ENCODE results near the gene DPPA3.
"Not testable (repeated sequence)": the region's sequence is repeated elsewhere in the genome, so short reads cannot be mapped to it uniquely, and the experiment has no call there.

DPPA3 gene
- total RNA-seq, result 0 reads per million in 9 experiments

- Mint-ChIP-seq H3K36me3 (ENCODE audit: insufficient read depth) (no peaks in the 10 kb centered on the region), H3K27me3 (peaks cover 13 to 19% of the 10 kb centered on the region in 2 donors), H3K27ac (no peak within 1 kb of the TSS), H3K4me1 (ENCODE audit: low read depth in 2 of 2) (no peaks in the 10 kb centered on the region), H3K4me3 (no peak within 1 kb of the TSS), H3K9me3 (no peaks in the 10 kb centered on the region)
- ATAC-seq (replicated peaks) (no peak), DNase-seq (no peak)
Observed at GRCh38 chr12:7711133-7711532, at the start of gene DPPA3. TSS of gene DPPA3 (plus strand) at chr12:7711433. CDS start at chr12:7711571, 138 bp downstream.

- Mint-ChIP-seq H3K4me3 (no peak overlapping the region), H3K4me1 (ENCODE audit: low read depth in 2 of 2) (no peaks in the 10 kb centered on the region), H3K27ac (no peak overlapping the region), H3K36me3 (ENCODE audit: insufficient read depth) (no peaks in the 10 kb centered on the region), H3K27me3 (peaks cover under 1 to 5% of the 10 kb centered on the region in 2 donors), H3K9me3 (no peaks in the 10 kb centered on the region)
- no peak for ATAC-seq (replicated peaks)
- DNase-seq, result no peak
Observed at GRCh38 chr12:7661741-7662140, 49.5 kb upstream of the DPPA3 start.

GRCh38 chr12:7666595-7666994 lies 44.6 kb upstream of the DPPA3 start:
- H3K9me3 Mint-ChIP-seq, result no peaks in the 10 kb centered on the region
- no peak overlapping the region for H3K27ac Mint-ChIP-seq
- no peaks in the 10 kb centered on the region for H3K4me1 Mint-ChIP-seq (ENCODE audit: low read depth in 2 of 2)
- no peak for DNase-seq
- ATAC-seq (replicated peaks), result no peak
- no peaks in the 10 kb centered on the region for H3K27me3 Mint-ChIP-seq
- H3K4me3 Mint-ChIP-seq, result no peak overlapping the region
- peaks cover 2% of the 10 kb centered on the region for H3K36me3 Mint-ChIP-seq (ENCODE audit: insufficient read depth)

- Mint-ChIP-seq H3K4me1 (ENCODE audit: low read depth in 2 of 2) (no peaks in the 10 kb centered on the region), H3K4me3 (no peak overlapping the region), H3K9me3 (no peaks in the 10 kb centered on the region), H3K27me3 (no peaks in the 10 kb centered on the region), H3K36me3 (ENCODE audit: insufficient read depth) (peaks cover 2% of the 10 kb centered on the region), H3K27ac (no peak overlapping the region)
- ATAC-seq (replicated peaks) (no peak), DNase-seq (no peak)
Observed at GRCh38 chr12:7667125-7667524, 44.1 kb upstream of the DPPA3 start.

GRCh38 chr12:7668171-7668570 lies 43.1 kb upstream of the DPPA3 start:
- Mint-ChIP-seq H3K9me3 (no peaks in the 10 kb centered on the region), H3K27ac (no peak overlapping the region), H3K4me1 (ENCODE audit: low read depth in 2 of 2) (no peaks in the 10 kb centered on the region), H3K4me3 (no peak overlapping the region), H3K36me3 (ENCODE audit: insufficient read depth) (peaks cover 2% of the 10 kb centered on the region), H3K27me3 (no peaks in the 10 kb centered on the region)
- DNase-seq, result no peak
- no peak for ATAC-seq (replicated peaks)

- not testable (repeated sequence) for H3K9me3 Mint-ChIP-seq; H3K36me3 Mint-ChIP-seq (ENCODE audit: insufficient read depth); H3K4me3 Mint-ChIP-seq; H3K27ac Mint-ChIP-seq; DNase-seq; H3K4me1 Mint-ChIP-seq (ENCODE audit: low read depth in 2 of 2)
- peak; percentile 19 for ATAC-seq (replicated peaks)
- H3K27me3 Mint-ChIP-seq, result peaks cover 12 to 18% of the 10 kb centered on the region in 2 donors
Observed at GRCh38 chr12:7675455-7675854, 35.8 kb upstream of the DPPA3 start.

GRCh38 chr12:7677432-7677888 lies 33.8 kb upstream of the DPPA3 start:
- not testable (repeated sequence) for H3K9me3 Mint-ChIP-seq; DNase-seq; ATAC-seq (replicated peaks); H3K4me1 Mint-ChIP-seq (ENCODE audit: low read depth in 2 of 2); H3K36me3 Mint-ChIP-seq (ENCODE audit: insufficient read depth); H3K27ac Mint-ChIP-seq
- Mint-ChIP-seq H3K4me3 (peak overlapping the region in 1 of 2 donors; percentile 32), H3K27me3 (peaks cover 17 to 18% of the 10 kb centered on the region in 2 donors)

- peaks cover 17 to 18% of the 10 kb centered on the region in 2 donors for H3K27me3 Mint-ChIP-seq
- no peak for DNase-seq
Observed at GRCh38 chr12:7678744-7679143, 32.5 kb upstream of the DPPA3 start.

GRCh38 chr12:7679251-7680045 lies 31.8 kb upstream of the DPPA3 start:
- no peak overlapping the region for H3K4me3 Mint-ChIP-seq
- H3K27ac Mint-ChIP-seq, result no peak overlapping the region
- H3K36me3 Mint-ChIP-seq (ENCODE audit: insufficient read depth), result no peaks in the 10 kb centered on the region
- H3K4me1 Mint-ChIP-seq (ENCODE audit: low read depth in 2 of 2), result peaks cover 2 to 9% of the 10 kb centered on the region in 2 donors
- peaks cover 17 to 18% of the 10 kb centered on the region in 2 donors for H3K27me3 Mint-ChIP-seq
- ATAC-seq (replicated peaks) (no peak), DNase-seq (no peak)
- no peaks in the 10 kb centered on the region for H3K9me3 Mint-ChIP-seq

More at GRCh38 chr12:7678744-7679143, 32.5 kb upstream of the DPPA3 start:
- Mint-ChIP-seq H3K36me3 (ENCODE audit: insufficient read depth) (no peaks in the 10 kb centered on the region), H3K4me3 (no peak overlapping the region), H3K27ac (no peak overlapping the region), H3K4me1 (ENCODE audit: low read depth in 2 of 2) (peaks cover 2 to 9% of the 10 kb centered on the region in 2 donors), H3K9me3 (no peaks in the 10 kb centered on the region)
- ATAC-seq (replicated peaks), result no peak

GRCh38 chr12:7681535-7681934 lies 29.7 kb upstream of the DPPA3 start:
- peaks cover 2 to 9% of the 10 kb centered on the region in 2 donors for H3K4me1 Mint-ChIP-seq (ENCODE audit: low read depth in 2 of 2)
- DNase-seq, result no peak
- no peaks in the 10 kb centered on the region for H3K36me3 Mint-ChIP-seq (ENCODE audit: insufficient read depth)
- H3K27me3 Mint-ChIP-seq, result peaks cover 17 to 22% of the 10 kb centered on the region in 2 donors
- H3K27ac Mint-ChIP-seq, result no peak overlapping the region
- ATAC-seq (replicated peaks), result no peak
- H3K9me3 Mint-ChIP-seq, result no peaks in the 10 kb centered on the region
- no peak overlapping the region for H3K4me3 Mint-ChIP-seq

- H3K9me3 Mint-ChIP-seq, result no peaks in the 10 kb centered on the region
- peaks cover 0 to 6% of the 10 kb centered on the region in 2 donors for H3K4me1 Mint-ChIP-seq (ENCODE audit: low read depth in 2 of 2)
- no peak overlapping the region for H3K27ac Mint-ChIP-seq
- no peaks in the 10 kb centered on the region for H3K36me3 Mint-ChIP-seq (ENCODE audit: insufficient read depth)
- H3K4me3 Mint-ChIP-seq, result no peak overlapping the region
- ATAC-seq (replicated peaks) (no peak), DNase-seq (no peak)
- H3K27me3 Mint-ChIP-seq, result peaks cover 13 to 46% of the 10 kb centered on the region in 2 donors
Observed at GRCh38 chr12:7693793-7694192, 17.4 kb upstream of the DPPA3 start.

- H3K27me3 Mint-ChIP-seq, result peaks cover 13 to 41% of the 10 kb centered on the region in 2 donors
Observed at GRCh38 chr12:7694556-7695236, 16.5 kb upstream of the DPPA3 start.

GRCh38 chr12:7695237-7695560 lies 16.0 kb upstream of the DPPA3 start:
- no peak for ATAC-seq (replicated peaks)
- Mint-ChIP-seq H3K27me3 (peaks cover 13 to 36% of the 10 kb centered on the region in 2 donors), H3K4me1 (ENCODE audit: low read depth in 2 of 2) (peaks cover 0 to 6% of the 10 kb centered on the region in 2 donors), H3K36me3 (ENCODE audit: insufficient read depth) (no peaks in the 10 kb centered on the region), H3K9me3 (no peaks in the 10 kb centered on the region), H3K27ac (no peak overlapping the region), H3K4me3 (no peak overlapping the region)
- DNase-seq, result no peak

More at GRCh38 chr12:7694556-7695236, 16.5 kb upstream of the DPPA3 start:
- Mint-ChIP-seq H3K36me3 (ENCODE audit: insufficient read depth) (no peaks in the 10 kb centered on the region), H3K9me3 (no peaks in the 10 kb centered on the region), H3K4me3 (no peak overlapping the region), H3K4me1 (ENCODE audit: low read depth in 2 of 2) (peaks cover 0 to 6% of the 10 kb centered on the region in 2 donors), H3K27ac (no peak overlapping the region)
- ATAC-seq (replicated peaks) (no peak), DNase-seq (no peak)

Data from effector memory CD8-positive, alpha-beta T cell (primary cell).